Activated naive CD8-positive, alpha-beta T cell (primary cell): ENCODE measurements around the gene ADARB2.
"Not testable (repeated sequence)": the region's sequence is repeated elsewhere in the genome, so short reads cannot be mapped to it uniquely, and the experiment has no call there.

ENCODE experiments used
- H3K27ac Mint-ChIP-seq: one replicate; pipeline ENCODE4 v1.8.0; 2021; ENCODE audit warnings: mixed read lengths
- H3K27me3 Mint-ChIP-seq: one replicate; pipeline ENCODE4 v1.8.0; 2021; ENCODE audit warnings: mixed read lengths
- H3K36me3 Mint-ChIP-seq: one replicate; pipeline ENCODE4 v1.8.0; 2021; ENCODE audit warnings: mixed read lengths
- H3K4me1 Mint-ChIP-seq: one replicate; pipeline ENCODE4 v1.8.0; 2021; ENCODE audit warnings: low read depth, mixed read lengths
- H3K4me3 Mint-ChIP-seq: one replicate; pipeline ENCODE4 v1.8.0; 2021; ENCODE audit warnings: mild to moderate bottlenecking, mixed read lengths
- H3K9me3 Mint-ChIP-seq: one replicate; pipeline ENCODE4 v1.8.0; 2021; ENCODE audit warnings: low read depth, mixed read lengths

Gene ADARB2

DNA sequence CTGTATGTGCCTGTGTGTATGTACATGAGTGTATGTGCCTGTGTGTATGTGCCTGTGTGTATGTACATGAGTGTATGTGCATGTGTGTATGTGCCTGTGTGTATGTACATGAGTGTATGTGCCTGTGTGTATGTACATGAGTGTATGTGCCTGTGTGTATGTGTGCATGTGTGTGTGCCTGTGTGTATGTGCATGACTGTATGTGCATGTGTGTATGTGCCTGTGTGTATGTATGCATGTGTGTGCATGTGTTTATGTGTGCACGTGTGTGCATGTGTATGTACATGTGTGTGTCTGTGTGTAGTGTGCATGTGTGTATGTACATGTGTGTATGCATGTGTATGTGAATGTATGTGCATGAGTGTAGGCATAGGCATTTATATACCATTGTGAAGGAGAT, 274.8 kb downstream of the ADARB2 start:
- Mint-ChIP-seq H3K27ac (no peak overlapping the region), H3K4me1 (no peaks in the 10 kb centered on the region), H3K36me3 (no peaks in the 10 kb centered on the region), H3K9me3 (no peaks in the 10 kb centered on the region), H3K4me3 (no peak overlapping the region), H3K27me3 (peaks cover 6% of the 10 kb centered on the region)

DNA sequence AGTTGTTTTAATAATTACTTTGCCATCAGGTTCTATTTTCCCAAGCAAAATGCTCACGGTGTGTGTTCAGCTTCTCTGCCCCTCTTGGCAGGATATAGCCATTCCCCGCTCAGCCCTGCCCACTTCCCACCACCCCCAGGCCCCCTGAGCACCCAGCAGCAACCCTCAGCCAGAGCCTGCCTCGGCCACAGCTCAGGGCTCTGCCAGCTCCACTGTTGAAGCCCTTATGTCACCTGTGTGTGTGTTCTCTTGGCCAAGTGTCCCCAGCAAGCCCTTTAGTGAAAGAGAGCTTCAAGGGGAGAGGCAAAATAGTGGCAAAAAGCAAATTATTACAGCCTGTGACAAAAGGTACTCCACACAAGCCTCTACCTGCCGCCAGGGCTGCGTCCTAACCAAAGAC, 275.3 kb downstream of the ADARB2 start:
- Mint-ChIP-seq H3K27ac (no peak overlapping the region), H3K9me3 (no peaks in the 10 kb centered on the region), H3K4me1 (no peaks in the 10 kb centered on the region), H3K4me3 (no peak overlapping the region), H3K36me3 (no peaks in the 10 kb centered on the region), H3K27me3 (peaks cover 8% of the 10 kb centered on the region)

DNA sequence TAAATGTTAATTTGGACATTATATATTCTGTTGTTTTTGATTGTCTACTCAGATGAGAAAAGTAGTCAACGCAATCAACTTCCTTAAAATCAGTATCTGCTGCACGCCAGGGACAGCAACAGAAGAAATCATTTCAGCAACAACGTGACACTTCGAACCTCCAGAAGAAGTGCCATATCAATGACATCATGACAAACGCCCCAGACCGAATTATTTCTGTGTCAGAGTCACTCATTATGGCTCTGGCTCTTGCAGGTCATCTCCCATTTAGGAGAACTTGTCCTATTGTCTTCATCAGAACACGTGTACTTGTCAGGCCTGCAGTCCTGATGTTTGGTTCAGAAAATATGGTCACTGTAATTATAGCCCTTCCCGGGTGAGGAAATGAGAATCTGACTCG, 276.3 kb downstream of the ADARB2 start:
- Mint-ChIP-seq H3K36me3 (no peaks in the 10 kb centered on the region), H3K27ac (no peak overlapping the region), H3K4me3 (no peak overlapping the region), H3K27me3 (peaks cover 8% of the 10 kb centered on the region), H3K4me1 (no peaks in the 10 kb centered on the region), H3K9me3 (no peaks in the 10 kb centered on the region)

DNA sequence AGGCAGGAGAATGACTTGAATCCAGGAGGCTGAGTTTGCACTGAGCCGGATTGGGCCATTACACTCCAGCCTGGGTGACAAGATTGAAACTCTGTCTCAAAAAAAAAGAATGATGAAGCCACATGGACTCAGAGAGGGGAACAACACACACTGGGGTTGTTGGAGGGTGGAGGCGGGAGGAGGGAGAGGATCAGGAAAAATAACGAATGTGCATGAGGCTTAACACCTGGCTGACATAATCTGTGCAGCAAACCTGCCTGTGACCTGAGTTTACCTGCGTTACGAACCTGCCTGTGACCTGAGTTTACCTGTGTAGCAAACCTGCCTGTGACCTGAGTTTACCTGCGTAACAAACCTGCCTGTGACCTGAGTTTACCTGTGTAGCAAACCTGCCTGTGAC, 277.7 kb downstream of the ADARB2 start:
- H3K36me3 Mint-ChIP-seq, H3K27ac Mint-ChIP-seq, H3K4me1 Mint-ChIP-seq, H3K9me3 Mint-ChIP-seq, H3K27me3 Mint-ChIP-seq, H3K4me3 Mint-ChIP-seq: not testable (repeated sequence)

DNA sequence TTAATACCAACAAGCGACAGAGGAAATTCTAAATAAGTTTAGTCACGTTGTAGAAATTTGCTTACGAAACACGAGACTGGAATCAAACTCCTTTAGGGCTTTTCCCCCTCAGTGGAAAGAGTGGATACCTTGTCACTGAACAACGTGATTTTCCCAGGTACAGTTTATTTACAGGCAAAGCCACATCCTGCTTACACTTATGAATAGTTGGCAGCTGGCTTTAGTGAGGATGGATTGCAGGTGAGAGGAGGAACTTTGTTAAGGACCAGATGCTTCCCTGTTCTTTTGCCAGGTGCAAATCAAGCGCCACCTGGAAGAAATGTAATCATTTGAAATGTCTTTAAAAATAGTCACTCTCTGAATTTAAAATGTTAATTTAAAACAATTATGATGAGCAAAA, 282.4 kb downstream of the ADARB2 start:
- no peaks in the 10 kb centered on the region for H3K36me3 Mint-ChIP-seq
- no peaks in the 10 kb centered on the region for H3K9me3 Mint-ChIP-seq
- no peak overlapping the region for H3K27ac Mint-ChIP-seq

DNA sequence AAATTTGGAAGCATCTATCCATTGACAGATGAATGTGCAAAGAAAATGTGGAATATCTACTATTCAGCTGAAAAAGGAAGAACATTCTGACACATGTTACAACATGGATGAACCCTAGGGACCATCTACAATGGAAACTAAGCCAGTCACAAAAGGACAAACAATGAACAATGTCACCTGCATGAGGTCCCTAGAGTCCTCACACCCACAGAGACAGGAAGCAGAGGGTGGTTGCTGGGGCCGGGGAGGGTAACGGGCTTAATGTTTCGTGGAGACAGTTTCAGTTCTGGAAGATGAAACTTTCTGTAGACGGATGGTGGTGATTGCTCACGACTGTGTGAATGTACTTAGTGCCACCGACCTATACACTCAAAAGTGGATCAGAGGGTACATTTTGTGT, 282.9 kb downstream of the ADARB2 start:
- Mint-ChIP-seq H3K4me3 (no peak overlapping the region), H3K27ac (no peak overlapping the region), H3K36me3 (no peaks in the 10 kb centered on the region), H3K9me3 (no peaks in the 10 kb centered on the region), H3K27me3 (peaks cover 14% of the 10 kb centered on the region), H3K4me1 (no peaks in the 10 kb centered on the region)

More for the DNA sequence above, 282.4 kb downstream of the ADARB2 start:
- H3K4me1 Mint-ChIP-seq = no peaks in the 10 kb centered on the region
- peaks cover 14% of the 10 kb centered on the region for H3K27me3 Mint-ChIP-seq
- H3K4me3 Mint-ChIP-seq = no peak overlapping the region

DNA sequence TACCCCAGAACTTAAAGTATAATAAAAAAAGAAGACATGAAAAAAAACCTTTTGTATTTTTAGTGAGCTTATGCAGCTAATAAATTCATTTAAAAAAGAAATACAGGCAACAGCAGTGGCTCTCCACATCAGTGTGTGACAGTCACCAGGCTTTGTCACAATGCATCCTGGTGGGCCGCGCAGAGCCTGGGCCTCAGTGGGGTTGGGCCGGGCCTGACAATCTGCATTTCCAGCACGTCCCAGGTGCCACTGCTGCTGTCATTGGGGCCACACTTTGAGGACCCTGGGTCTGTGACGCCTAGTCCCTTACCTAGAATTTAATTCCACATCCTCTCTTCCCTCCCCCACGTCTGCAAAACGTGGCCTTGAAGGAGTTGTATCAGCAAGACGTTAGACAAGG, 284.5 kb downstream of the ADARB2 start:
- H3K27ac Mint-ChIP-seq = no peak overlapping the region
- no peaks in the 10 kb centered on the region for H3K36me3 Mint-ChIP-seq
- H3K27me3 Mint-ChIP-seq = peaks cover 16% of the 10 kb centered on the region
- no peak overlapping the region for H3K4me3 Mint-ChIP-seq
- H3K4me1 Mint-ChIP-seq = no peaks in the 10 kb centered on the region
- no peaks in the 10 kb centered on the region for H3K9me3 Mint-ChIP-seq

DNA sequence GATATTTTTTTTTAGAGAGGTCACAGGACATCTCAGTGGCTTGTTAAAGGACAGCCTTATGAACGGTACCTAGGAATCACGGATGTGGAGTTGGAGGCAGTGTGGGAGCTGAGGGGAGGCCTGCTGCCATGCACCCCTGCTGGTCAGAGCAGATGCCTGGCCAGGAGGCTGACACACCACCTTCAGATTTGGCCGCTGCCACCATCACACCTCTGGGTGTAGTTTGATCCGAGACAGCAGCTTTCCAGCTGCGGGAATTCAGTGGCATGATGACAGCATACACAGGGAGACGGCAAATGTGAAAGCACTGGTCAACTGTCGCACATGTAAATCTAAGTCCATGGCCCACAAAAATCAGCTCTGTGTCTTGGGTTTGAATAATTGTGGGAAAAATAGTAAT, 285.4 kb downstream of the ADARB2 start:
- H3K4me1 Mint-ChIP-seq = no peaks in the 10 kb centered on the region
- no peak overlapping the region for H3K4me3 Mint-ChIP-seq
- H3K9me3 Mint-ChIP-seq = no peaks in the 10 kb centered on the region
- no peak overlapping the region for H3K27ac Mint-ChIP-seq
- H3K27me3 Mint-ChIP-seq = peaks cover 12% of the 10 kb centered on the region
- H3K36me3 Mint-ChIP-seq = no peaks in the 10 kb centered on the region

DNA sequence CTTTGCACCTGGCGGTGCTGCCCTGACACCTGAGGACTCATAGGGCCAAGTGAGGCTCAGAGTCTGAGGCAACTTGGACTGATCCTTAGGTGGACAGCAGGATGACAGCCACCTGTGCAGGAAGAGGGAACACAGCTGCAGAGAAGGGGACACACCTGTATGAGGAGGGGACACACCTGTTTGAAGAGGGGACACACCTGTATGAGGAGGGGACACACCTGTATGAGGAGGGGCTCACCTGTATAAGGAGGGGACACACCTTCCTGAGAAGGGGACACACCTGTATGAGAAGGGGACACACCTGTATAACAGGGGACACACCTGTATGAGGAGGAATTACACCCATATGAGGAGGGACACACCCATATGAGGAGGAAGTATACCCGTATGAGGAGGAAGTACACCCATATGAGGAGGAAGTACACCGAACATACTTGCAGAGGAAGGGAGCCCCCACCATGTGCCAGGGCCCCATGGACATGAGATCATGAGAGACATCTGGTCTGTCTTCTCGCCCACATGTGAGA, 285.9 kb downstream of the ADARB2 start:
- Mint-ChIP-seq H3K27me3 (peaks cover 12% of the 10 kb centered on the region), H3K4me3 (no peak overlapping the region), H3K9me3 (no peaks in the 10 kb centered on the region), H3K27ac (no peak overlapping the region), H3K4me1 (no peaks in the 10 kb centered on the region), H3K36me3 (no peaks in the 10 kb centered on the region)

DNA sequence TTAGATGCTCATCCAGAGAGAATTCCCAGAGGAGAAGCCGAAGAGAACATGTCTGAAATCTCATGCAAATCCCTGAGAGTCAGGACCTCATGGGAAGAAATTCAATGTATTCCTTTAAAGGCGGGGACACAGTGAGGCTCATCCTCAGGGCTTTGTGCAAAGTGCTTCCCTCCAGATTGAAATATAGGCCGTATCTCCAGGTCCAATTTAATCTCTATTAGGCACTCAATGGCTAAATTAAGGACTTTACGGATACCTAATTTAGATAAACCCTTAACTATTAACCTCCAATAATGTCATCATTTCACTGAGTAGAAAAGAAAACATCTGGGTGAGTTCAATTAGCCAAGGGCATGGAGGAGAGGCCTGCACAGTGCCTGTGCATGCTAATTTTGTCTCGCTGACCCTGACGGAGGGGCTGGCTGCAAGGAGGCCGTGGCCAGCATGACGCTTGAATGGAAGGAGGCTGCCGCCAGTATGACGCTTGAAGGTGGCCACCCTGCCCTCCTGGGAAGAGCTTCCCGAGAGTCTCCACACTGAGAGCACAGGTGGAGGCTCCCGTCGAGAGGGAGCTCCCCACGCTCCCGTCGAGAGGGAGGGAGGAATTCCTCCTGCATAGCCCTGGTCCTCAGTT, 287.6 kb downstream of the ADARB2 start:
- Mint-ChIP-seq H3K27ac (no peak overlapping the region), H3K4me1 (no peaks in the 10 kb centered on the region), H3K27me3 (peaks cover 12% of the 10 kb centered on the region), H3K36me3 (no peaks in the 10 kb centered on the region), H3K9me3 (no peaks in the 10 kb centered on the region), H3K4me3 (no peak overlapping the region)

DNA sequence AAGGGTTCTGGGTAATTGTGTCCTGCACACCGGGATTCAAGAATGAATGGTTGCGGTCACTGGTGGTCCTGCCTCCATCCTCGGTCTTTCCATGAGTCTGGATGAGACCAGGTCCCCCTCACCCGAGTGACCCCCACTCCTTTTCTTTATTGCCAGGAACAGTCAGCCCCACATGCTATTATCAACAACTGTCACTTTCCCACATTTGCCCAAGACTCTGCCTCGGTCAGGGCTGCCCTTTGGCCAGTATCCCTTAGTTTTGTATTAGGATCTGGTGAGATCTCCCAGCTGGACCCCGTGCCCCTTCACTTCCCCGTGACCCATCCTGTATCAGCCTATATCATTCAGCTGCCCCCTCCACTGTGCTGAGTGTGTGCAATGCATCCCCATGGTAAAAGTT, 288.3 kb downstream of the ADARB2 start:
- Mint-ChIP-seq H3K36me3 (no peaks in the 10 kb centered on the region), H3K9me3 (no peaks in the 10 kb centered on the region), H3K27ac (no peak overlapping the region), H3K4me1 (no peaks in the 10 kb centered on the region), H3K4me3 (no peak overlapping the region), H3K27me3 (peaks cover 12% of the 10 kb centered on the region)

DNA sequence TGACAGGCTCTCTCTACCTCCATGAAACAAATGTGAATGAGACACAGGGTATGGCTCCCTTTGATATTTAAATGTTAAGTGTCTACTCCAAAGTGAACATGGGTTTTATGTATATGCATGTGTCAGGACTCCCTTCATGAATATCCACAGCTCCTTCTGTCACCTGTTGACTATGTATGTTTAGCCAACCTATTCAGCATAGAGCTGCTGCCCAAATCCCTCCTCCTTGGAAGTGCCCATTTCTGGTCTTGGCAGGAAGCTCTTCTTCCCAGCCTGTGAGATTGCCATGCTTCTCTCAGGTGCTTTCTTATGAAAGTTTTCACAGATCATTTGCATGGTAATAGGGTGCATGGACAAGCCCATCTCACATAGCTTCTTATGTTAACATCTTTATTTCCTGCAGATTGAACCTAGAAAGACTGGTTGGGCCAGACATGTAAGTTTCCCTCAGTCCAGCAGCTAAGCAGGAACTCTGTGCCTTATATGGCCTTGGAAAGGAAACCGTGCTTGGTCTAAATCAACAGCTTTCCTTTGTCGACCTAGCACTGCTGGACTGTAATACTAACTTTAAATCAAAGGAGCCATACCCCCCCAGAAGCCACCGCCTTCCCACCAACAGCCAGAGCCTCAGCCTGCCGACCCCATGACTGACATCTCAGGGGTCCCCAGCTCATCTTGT, 288.9 kb downstream of the ADARB2 start:
- Mint-ChIP-seq H3K4me1 (no peaks in the 10 kb centered on the region), H3K27ac (no peak overlapping the region), H3K4me3 (no peak overlapping the region), H3K9me3 (no peaks in the 10 kb centered on the region), H3K36me3 (no peaks in the 10 kb centered on the region), H3K27me3 (peaks cover 9% of the 10 kb centered on the region)

DNA sequence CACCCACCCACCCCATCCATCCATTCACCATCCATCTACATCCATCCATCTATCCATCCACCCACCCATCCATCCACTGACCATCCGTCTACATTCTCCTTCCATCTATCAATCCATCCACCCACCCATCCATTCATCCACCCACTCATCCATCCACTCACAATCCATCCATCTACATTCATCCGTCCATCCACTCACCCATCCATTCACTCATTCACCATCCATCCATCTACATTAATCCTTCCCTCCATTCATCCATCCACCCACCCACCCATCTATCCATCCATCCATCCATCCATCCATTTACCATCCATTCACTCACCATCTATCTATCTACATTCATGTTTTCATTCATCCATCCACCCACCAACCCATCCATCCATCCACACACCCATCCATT, 292.5 kb downstream of the ADARB2 start:
- H3K27ac Mint-ChIP-seq = no peak overlapping the region
- no peaks in the 10 kb centered on the region for H3K36me3 Mint-ChIP-seq
- H3K4me1 Mint-ChIP-seq = no peaks in the 10 kb centered on the region
- H3K9me3 Mint-ChIP-seq = no peaks in the 10 kb centered on the region
- H3K27me3 Mint-ChIP-seq = peaks cover 3% of the 10 kb centered on the region
- H3K4me3 Mint-ChIP-seq = no peak overlapping the region

DNA sequence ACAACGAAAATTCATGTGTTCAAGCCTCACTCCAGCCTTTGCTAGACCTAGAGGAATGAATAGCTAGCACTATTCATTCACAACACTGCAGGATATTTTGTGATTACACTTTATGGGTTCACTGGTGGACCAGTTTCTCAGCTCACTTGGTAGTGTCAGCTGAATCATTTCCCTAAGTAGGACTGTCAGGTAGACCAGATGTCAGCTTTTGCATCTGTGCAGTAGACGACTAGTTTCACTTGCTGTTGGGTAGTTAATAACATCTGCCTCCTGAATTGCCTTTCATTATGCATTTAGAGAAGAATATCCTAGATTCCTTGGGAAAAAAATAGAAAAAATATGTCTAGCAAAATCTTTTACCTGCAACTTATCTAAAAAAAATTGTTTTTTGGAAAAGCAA, 296.4 kb downstream of the ADARB2 start:
- no peaks in the 10 kb centered on the region for H3K36me3 Mint-ChIP-seq
- H3K4me3 Mint-ChIP-seq = no peak overlapping the region
- H3K27me3 Mint-ChIP-seq = peaks cover 5% of the 10 kb centered on the region
- no peaks in the 10 kb centered on the region for H3K9me3 Mint-ChIP-seq
- H3K4me1 Mint-ChIP-seq = no peaks in the 10 kb centered on the region
- no peak overlapping the region for H3K27ac Mint-ChIP-seq

DNA sequence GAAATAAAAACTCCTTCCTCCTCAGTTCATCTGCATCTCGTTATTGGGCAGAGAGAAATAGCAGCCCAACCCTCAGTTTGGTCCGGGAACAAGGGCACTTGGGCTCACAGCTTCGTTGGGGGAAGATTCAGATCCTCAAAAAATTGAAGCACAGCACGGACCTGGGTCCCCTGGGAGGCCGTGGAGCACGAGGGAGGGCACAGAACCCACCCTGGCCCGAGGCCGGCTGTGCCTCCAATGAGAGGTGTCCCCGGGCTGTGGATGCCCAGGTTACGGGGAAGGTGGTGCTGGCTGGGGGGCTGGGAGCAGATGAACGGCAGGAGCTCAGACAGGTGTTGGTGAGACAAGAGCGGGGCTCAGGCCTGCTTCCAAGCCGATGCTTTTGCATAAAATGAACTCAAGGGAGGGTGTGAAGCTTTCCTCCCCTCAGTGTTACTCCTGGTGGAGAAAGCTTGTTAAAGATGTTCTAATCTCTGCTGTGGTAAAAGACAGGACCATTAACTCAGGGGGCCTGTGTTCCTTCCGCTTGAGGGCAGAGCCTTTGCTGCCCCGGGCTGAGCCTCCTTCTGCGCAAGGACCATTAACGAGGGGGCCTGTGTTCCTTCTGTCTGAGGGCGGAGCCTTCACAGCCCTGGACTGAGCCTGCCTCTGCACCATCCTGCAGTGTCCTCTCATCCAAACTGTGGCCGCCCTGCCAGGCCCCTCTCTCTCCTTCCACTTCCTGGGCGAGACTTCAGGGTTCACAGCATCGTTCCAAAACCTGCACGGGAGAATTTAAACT, 302.2 kb downstream of the ADARB2 start:
- Mint-ChIP-seq H3K9me3 (peaks cover 3% of the 10 kb centered on the region), H3K27ac (no peak overlapping the region), H3K27me3 (peaks cover 5% of the 10 kb centered on the region), H3K4me1 (no peaks in the 10 kb centered on the region), H3K36me3 (no peaks in the 10 kb centered on the region), H3K4me3 (no peak overlapping the region)
